CD4-positive, alpha-beta T cell treated with Interleukin-17A for 1 hour (primary cell): ENCODE data around the gene MAD1L1.

ENCODE experiments used
- DNase-seq: peaks from one replicate; pipeline ENCODE4 v3.0.0-alpha.2; 2020

Gene MAD1L1

GRCh38 chr7:1993776-1994740, 238.7 kb downstream of the MAD1L1 start:
- DNase-seq = no peak

- DNase-seq = no peak
These were observed 239.6 kb downstream of the MAD1L1 start for GRCh38 chr7:1993031-1993695.

GRCh38 chr7:1992554-1992953, 240.2 kb downstream of the MAD1L1 start:
- DNase-seq = no peak

- DNase-seq = no peak
These were observed 242.6 kb downstream of the MAD1L1 start for GRCh38 chr7:1990001-1990670.

- no peak for DNase-seq
These were observed 243.5 kb downstream of the MAD1L1 start for GRCh38 chr7:1989049-1989860.

GRCh38 chr7:1988533-1988930, 244.2 kb downstream of the MAD1L1 start:
- no peak for DNase-seq

- DNase-seq = no peak
These were observed 244.9 kb downstream of the MAD1L1 start for GRCh38 chr7:1987591-1988532.

- DNase-seq = no peak
These were observed 245.6 kb downstream of the MAD1L1 start for GRCh38 chr7:1987084-1987535.

GRCh38 chr7:1986366-1987083, 246.2 kb downstream of the MAD1L1 start:
- peak; percentile 54 for DNase-seq

- no peak for DNase-seq
These were observed 246.8 kb downstream of the MAD1L1 start for GRCh38 chr7:1985936-1986335.

- no peak for DNase-seq
These were observed 247.7 kb downstream of the MAD1L1 start for GRCh38 chr7:1985042-1985441.

- no peak for DNase-seq
These were observed 250.9 kb downstream of the MAD1L1 start for GRCh38 chr7:1981878-1982230.

- DNase-seq = no peak
These were observed 251.4 kb downstream of the MAD1L1 start for GRCh38 chr7:1981201-1981877.

GRCh38 chr7:1979591-1980560, 252.9 kb downstream of the MAD1L1 start:
- no peak for DNase-seq

GRCh38 chr7:1978656-1979590, 253.8 kb downstream of the MAD1L1 start:
- no peak for DNase-seq

- no peak for DNase-seq
These were observed 254.8 kb downstream of the MAD1L1 start for GRCh38 chr7:1977876-1978441.
